GM12891 (cell line): ENCODE data around the gene CST6.

Source experiments
- POLR2A ChIP-seq: IDR thresholded peaks from 2 replicates; pipeline ENCODE4 v1.6.1; 2011; ENCODE audit warnings: low read depth, low read length, control low read depth
- POLR2AphosphoS5 ChIP-seq: IDR thresholded peaks from 2 replicates; pipeline ENCODE4 v1.6.1; 2011; ENCODE audit warnings: low read depth, low read length, control low read depth
- POU2F2 ChIP-seq: IDR thresholded peaks from 2 replicates; pipeline ENCODE4 v1.6.1; 2011; ENCODE audit warnings: low read depth, mild to moderate bottlenecking, control low read depth, low read length, moderate library complexity
- SPI1 ChIP-seq: IDR thresholded peaks from 2 replicates; pipeline ENCODE4 v1.6.1; 2011; ENCODE audit warnings: low read depth, low read length, control low read depth
- TAF1 ChIP-seq: IDR thresholded peaks from 2 replicates; pipeline ENCODE4 v1.6.1; 2011; ENCODE audit warnings: low read depth, low read length, control low read depth

DNA sequence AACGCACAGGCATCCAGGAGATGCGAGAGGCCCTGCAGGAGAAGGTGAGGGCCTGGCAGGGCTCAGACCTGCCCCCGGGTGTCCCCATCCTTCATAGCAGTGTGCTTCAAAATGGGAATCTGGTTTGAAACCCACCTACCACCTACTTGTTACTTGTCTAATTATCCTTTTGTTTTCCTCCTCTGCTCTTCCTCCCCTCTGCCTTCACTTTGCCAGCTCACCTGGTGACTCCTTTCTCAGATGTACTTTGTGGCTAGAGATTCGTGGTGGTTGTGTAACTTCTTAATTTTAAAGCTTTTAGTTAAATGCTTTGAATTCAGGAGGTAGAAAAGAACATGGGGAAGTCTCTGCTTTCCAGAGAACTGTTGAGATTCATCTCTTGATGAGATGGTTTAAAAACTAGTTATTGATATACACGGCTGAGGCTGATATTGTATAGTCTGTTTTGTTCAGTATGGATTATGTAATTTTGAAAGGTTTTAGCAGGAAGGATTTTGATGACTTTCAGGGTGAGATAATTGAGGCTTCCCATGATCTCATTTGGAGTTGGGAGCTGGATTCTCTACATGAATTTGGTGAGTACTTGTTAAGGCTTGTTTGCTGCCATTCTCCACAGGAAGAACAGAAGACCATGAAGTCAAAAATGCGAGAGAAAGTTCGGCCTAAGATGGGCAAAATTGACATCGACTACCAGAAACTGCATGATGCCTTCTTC lies 48.3 kb downstream of the CST6 start:
- TF ChIP-seq TAF1 (no peak), POLR2A (no peak), POLR2AphosphoS5 (no peak), SPI1 (no peak), POU2F2 (no peak)
